HL-60 (cell line): ENCODE data around the gene OVCA2.

Experiments used
- DNase-seq, 2 experiments: peaks; one replicate each; pipeline ENCODE4 v3.0.0-alpha.2; 2010 to 2020; ENCODE audit warnings: low read depth in 1 of 2, low spot score in 1 of 2
- H3K27ac ChIP-seq: fragments of 250-450 bp; sonication (Bioruptor Pico); replicated peaks from 2 replicates; pipeline ENCODE4 v1.5.1; 2020; ENCODE audit warnings: mild to moderate bottlenecking, moderate library complexity
- H3K27me3 ChIP-seq: fragments of 250-450 bp; sonication (Bioruptor Pico); 2 replicates; pipeline ENCODE4 v1.5.1; 2021; ENCODE audit warnings: mild to moderate bottlenecking, moderate library complexity; ENCODE audit not compliant: insufficient read depth, poor library complexity, severe bottlenecking
- H3K4me3 ChIP-seq: replicated peaks from 2 replicates; pipeline ENCODE4 v1.5.1; 2011; ENCODE audit warnings: mild to moderate bottlenecking, control low read depth, low read length; ENCODE audit not compliant: insufficient read depth
- GABPA ChIP-seq: IDR thresholded peaks from 2 replicates; pipeline ENCODE4 v1.6.1; 2012; ENCODE audit warnings: low read depth
- POLR2AphosphoS5 ChIP-seq: IDR thresholded peaks from 2 replicates; pipeline ENCODE4 v1.6.1; 2012; ENCODE audit warnings: low read depth
- REST ChIP-seq: IDR thresholded peaks from 2 replicates; pipeline ENCODE4 v1.6.1; 2012; ENCODE audit warnings: low read depth; ENCODE audit not compliant: insufficient replicate concordance
- SPI1 ChIP-seq: IDR thresholded peaks from 2 replicates; pipeline ENCODE4 v1.6.1; 2012; ENCODE audit warnings: low read depth, mild to moderate bottlenecking, borderline replicate concordance
- TF ChIP-seq, protein P1 (sequence below): IDR thresholded peaks from one replicate; pipeline ENCODE4 v1.5.1; 2011; ENCODE audit warnings: low read length, control low read depth, inconsistent platforms; ENCODE audit not compliant: insufficient read depth

OVCA2 gene

DNA sequence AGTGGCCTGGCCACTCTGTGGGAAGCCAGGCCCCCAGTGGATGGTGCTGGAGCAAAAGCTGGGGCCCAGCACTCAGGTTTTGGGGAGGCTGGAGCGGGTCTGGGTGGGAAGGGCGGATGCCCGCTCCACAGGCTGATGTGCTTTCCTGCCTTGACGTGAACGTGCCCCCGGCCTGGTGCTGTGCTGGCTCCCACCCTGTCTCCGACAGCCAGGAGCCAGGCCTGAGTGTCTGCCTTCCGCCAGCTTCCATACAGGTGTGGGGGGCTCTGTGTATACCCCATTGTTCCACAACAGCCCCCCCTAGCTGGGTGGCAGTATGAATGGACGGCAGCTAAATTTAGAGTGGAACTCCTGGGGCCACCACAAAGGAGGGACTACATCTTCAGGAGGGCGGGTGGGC, 33.1 kb downstream of the OVCA2 start:
- H3K27me3 ChIP-seq, result no peaks in the 10 kb centered on the region
- no peak overlapping the region for H3K27ac ChIP-seq
- no peak for DNase-seq
- H3K4me3 ChIP-seq, result no peak overlapping the region
- TF ChIP-seq, protein P1, sequence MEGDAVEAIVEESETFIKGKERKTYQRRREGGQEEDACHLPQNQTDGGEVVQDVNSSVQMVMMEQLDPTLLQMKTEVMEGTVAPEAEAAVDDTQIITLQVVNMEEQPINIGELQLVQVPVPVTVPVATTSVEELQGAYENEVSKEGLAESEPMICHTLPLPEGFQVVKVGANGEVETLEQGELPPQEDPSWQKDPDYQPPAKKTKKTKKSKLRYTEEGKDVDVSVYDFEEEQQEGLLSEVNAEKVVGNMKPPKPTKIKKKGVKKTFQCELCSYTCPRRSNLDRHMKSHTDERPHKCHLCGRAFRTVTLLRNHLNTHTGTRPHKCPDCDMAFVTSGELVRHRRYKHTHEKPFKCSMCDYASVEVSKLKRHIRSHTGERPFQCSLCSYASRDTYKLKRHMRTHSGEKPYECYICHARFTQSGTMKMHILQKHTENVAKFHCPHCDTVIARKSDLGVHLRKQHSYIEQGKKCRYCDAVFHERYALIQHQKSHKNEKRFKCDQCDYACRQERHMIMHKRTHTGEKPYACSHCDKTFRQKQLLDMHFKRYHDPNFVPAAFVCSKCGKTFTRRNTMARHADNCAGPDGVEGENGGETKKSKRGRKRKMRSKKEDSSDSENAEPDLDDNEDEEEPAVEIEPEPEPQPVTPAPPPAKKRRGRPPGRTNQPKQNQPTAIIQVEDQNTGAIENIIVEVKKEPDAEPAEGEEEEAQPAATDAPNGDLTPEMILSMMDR, result no peak
- TF ChIP-seq REST, result no peak
- no peak for TF ChIP-seq SPI1
- TF ChIP-seq POLR2AphosphoS5, result no peak
- no peak for TF ChIP-seq GABPA

GRCh38 chr17:2075336-2076086, 33.7 kb downstream of the OVCA2 start:
- Histone ChIP-seq H3K4me3 (no peak overlapping the region), H3K27me3 (no peaks in the 10 kb centered on the region), H3K27ac (no peak overlapping the region)
- TF ChIP-seq SPI1, result no peak
- TF ChIP-seq GABPA, result no peak
- TF ChIP-seq, protein P1, result no peak
- TF ChIP-seq REST, result no peak
- no peak for TF ChIP-seq POLR2AphosphoS5
- no peak for DNase-seq

DNA sequence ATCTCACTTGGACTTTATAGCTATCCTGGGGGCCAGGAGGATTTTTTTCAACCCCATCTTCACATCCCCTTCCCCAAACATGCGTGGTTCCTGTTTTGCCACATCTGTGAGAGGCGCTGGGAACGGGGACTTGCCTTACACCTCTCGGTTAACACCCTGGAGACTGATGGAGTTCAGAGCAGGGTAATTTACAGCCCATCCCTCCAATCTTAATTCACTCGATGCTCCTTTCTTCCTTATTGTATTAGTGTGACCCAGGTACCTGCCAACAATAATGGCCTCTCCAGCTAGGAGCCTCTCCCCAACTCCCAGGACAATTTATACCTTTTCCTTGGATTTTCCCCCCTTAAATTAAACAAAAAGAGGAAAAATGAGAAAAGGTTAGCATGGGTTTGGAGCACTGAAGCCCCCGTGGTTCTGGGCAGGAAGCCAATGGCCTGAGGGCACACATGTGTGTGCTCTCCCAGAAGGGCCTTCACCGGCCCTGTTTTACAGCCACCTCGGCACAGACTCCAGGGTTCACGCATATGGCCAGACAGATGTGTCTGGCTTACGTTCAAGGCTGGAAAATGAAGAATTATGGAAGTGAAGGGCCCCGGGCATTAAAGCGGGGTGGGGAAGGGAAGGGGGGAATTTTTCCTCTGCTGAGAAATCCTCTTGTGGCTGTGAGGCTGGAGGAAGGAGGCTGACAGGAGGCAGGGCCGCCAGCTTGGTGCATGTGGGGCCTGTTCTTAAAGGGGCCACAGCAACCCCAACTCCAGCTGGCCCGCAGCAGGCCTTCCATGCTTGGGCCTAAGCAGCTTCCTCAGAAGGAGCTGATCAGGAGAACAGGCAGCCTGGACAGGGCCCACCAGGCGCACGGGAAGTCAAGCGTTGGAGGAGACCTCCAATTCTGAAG, 34.5 kb downstream of the OVCA2 start:
- H3K27ac ChIP-seq, result no peak overlapping the region
- no peak for TF ChIP-seq REST
- TF ChIP-seq, protein P1, result no peak
- TF ChIP-seq POLR2AphosphoS5, result no peak
- no peak for TF ChIP-seq GABPA
- no peaks in the 10 kb centered on the region for H3K27me3 ChIP-seq
- H3K4me3 ChIP-seq, result no peak overlapping the region
- no peak for DNase-seq
